K562 (cell line): Measurements from ENCODE around the gene KCP.

Source experiments
- FOXA3 ChIP-seq, 2 experiments: fragments of 450-650 bp in 1 of 2; sonication (generic) in 1 of 2; formaldehyde crosslinking; IDR thresholded peaks in 1 of 2; conservative IDR thresholded peaks in 1 of 2; 2 replicates each; pipeline versions ENCODE4 v1.4.0 to v1.8.0; 2020 to 2022; ENCODE audit warnings: mild to moderate bottlenecking in 2 of 2, missing genetic modification reagents in 1 of 2
- FOXK1 ChIP-seq: sonication (generic); formaldehyde crosslinking; IDR thresholded peaks from 2 replicates; pipeline ENCODE4 v1.8.0; 2022; ENCODE audit warnings: missing genetic modification reagents, mild to moderate bottlenecking, borderline replicate concordance
- HDAC1 ChIP-seq, 2 experiments: fragments of 450-650 bp; IDR thresholded peaks; 2 replicates each; pipeline ENCODE4 v1.6.1; 2016 to 2017; ENCODE audit warnings: inconsistent platforms in 1 of 2, mild to moderate bottlenecking in 1 of 2, moderate library complexity in 1 of 2
- IRF1 ChIP-seq: sonication (generic); formaldehyde crosslinking; IDR thresholded peaks from 2 replicates; pipeline ENCODE4 v1.8.0; 2022; ENCODE audit warnings: missing genetic modification reagents, mild to moderate bottlenecking, borderline replicate concordance
- PCBP2 ChIP-seq: fragments of 200-400 bp; formaldehyde crosslinking; IDR thresholded peaks from 2 replicates; pipeline ENCODE4 v1.6.1; 2018; ENCODE audit warnings: low read length, low read depth, mild to moderate bottlenecking, moderate library complexity; ENCODE audit not compliant: poor library complexity, severe bottlenecking
- POLR2AphosphoS5 ChIP-seq: IDR thresholded peaks from 2 replicates; pipeline ENCODE4 v1.6.1; 2011; ENCODE audit warnings: mild to moderate bottlenecking, low read depth, low read length, moderate library complexity; ENCODE audit not compliant: control insufficient read depth, insufficient read depth
- RAD21 ChIP-seq, 2 experiments: fragments of 250-450 bp in 1 of 2; fragments of 450-650 bp in 1 of 2; sonication (Bioruptor Pico) in 1 of 2; formaldehyde crosslinking in 1 of 2; IDR thresholded peaks in 1 of 2; conservative IDR thresholded peaks in 1 of 2; 2 replicates each; pipeline versions ENCODE4 v1.4.0 to v1.8.0; 2020 to 2022; ENCODE audit warnings: mild to moderate bottlenecking in 2 of 2, moderate library complexity in 1 of 2
- ZBTB8A ChIP-seq: fragments of 450-650 bp; IDR thresholded peaks from 2 replicates; pipeline ENCODE4 v1.6.1; 2018; ENCODE audit warnings: mild to moderate bottlenecking, moderate library complexity; ENCODE audit not compliant: partially characterized antibody
- TF ChIP-seq, protein P1 (sequence below), 3 experiments: IDR thresholded peaks in 2 of 3; conservative IDR thresholded peaks in 1 of 3; 2 replicates each; pipeline ENCODE4 v1.5.1; 2011 to 2012; ENCODE audit warnings: low read length in 3 of 3, mild to moderate bottlenecking in 3 of 3, control low read depth in 2 of 3, improper control_type of control experiment in 1 of 3, inconsistent platforms in 1 of 3, low read depth in 1 of 3, mixed read lengths in 1 of 3, moderate library complexity in 1 of 3; ENCODE audit not compliant: insufficient read depth in 2 of 3
- TF ChIP-seq, protein P2 (sequence below): fragments of 250-450 bp; sonication (Bioruptor Pico); IDR thresholded peaks from 2 replicates; pipeline ENCODE4 v1.8.0; 2021; ENCODE audit warnings: mild to moderate bottlenecking, moderate library complexity

GRCh38 chr7:128855559-128855958 lies 55.0 kb downstream of the KCP start:
- TF ChIP-seq PCBP2 (no peak), FOXA3 (CRISPR knock-in tag; conservative IDR thresholded peaks at IDR 0.05 in 1 of 2, IDR thresholded peaks at IDR 0.05 in 1 of 2) (no peak), HDAC1 (IDR thresholded peaks at IDR 0.05) (no peak), ZBTB8A (no peak), RAD21 (CRISPR knock-in tag; conservative IDR thresholded peaks at IDR 0.05 in 1 of 2, IDR thresholded peaks at IDR 0.05 in 1 of 2) (no peak), FOXK1 (CRISPR knock-in tag) (no peak), IRF1 (no peak), POLR2AphosphoS5 (no peak)
- TF ChIP-seq, protein P1, sequence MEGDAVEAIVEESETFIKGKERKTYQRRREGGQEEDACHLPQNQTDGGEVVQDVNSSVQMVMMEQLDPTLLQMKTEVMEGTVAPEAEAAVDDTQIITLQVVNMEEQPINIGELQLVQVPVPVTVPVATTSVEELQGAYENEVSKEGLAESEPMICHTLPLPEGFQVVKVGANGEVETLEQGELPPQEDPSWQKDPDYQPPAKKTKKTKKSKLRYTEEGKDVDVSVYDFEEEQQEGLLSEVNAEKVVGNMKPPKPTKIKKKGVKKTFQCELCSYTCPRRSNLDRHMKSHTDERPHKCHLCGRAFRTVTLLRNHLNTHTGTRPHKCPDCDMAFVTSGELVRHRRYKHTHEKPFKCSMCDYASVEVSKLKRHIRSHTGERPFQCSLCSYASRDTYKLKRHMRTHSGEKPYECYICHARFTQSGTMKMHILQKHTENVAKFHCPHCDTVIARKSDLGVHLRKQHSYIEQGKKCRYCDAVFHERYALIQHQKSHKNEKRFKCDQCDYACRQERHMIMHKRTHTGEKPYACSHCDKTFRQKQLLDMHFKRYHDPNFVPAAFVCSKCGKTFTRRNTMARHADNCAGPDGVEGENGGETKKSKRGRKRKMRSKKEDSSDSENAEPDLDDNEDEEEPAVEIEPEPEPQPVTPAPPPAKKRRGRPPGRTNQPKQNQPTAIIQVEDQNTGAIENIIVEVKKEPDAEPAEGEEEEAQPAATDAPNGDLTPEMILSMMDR (IDR thresholded peaks at IDR 0.05 in 2 of 3, conservative IDR thresholded peaks at IDR 0.05 in 1 of 3; ENCODE audit: insufficient read depth in 2 of 3, low read depth in 1 of 3, low read length in 3 of 3), result no peak
- TF ChIP-seq, protein P2, sequence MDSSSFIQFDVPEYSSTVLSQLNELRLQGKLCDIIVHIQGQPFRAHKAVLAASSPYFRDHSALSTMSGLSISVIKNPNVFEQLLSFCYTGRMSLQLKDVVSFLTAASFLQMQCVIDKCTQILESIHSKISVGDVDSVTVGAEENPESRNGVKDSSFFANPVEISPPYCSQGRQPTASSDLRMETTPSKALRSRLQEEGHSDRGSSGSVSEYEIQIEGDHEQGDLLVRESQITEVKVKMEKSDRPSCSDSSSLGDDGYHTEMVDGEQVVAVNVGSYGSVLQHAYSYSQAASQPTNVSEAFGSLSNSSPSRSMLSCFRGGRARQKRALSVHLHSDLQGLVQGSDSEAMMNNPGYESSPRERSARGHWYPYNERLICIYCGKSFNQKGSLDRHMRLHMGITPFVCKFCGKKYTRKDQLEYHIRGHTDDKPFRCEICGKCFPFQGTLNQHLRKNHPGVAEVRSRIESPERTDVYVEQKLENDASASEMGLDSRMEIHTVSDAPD (CRISPR knock-in tag), result no peak
